H1 (cell line): ENCODE data around the gene TANC1. TPM values are rescaled to one million over a fixed set of nuclear protein-coding genes. Genes with fewer than 3 reads are reported as not detected.

ENCODE experiments used
- CTCF ChIA-PET: fragments of 300-600 bp; sonication (Branson Sonifier 250); formaldehyde crosslinking; loops from one replicate; lab custom pipeline; 2021; ENCODE audit not compliant: partially characterized antibody; lab: Charles Lee
- POLR2A ChIA-PET: fragments of 300-600 bp; sonication (Branson Sonifier 250); formaldehyde crosslinking; loops from one replicate; lab custom pipeline; 2021; ENCODE audit warnings: inconsistent platforms; ENCODE audit not compliant: partially characterized antibody; lab: Charles Lee
- DNase-seq, 2 experiments: peaks; one replicate each; pipeline versions ENCODE4 v3.0.0 to v3.0.0-alpha.2; 2010 to 2022; ENCODE audit warnings: low spot score in 2 of 2, low read depth in 1 of 2, mixed read lengths in 1 of 2
- FAIRE-seq: peaks from 2 replicates; lab custom pipeline; 2011; peaks lifted over from hg19 to GRCh38; lab: Jason Lieb, UNC
- H2AFZ ChIP-seq: 2 replicates; pipeline ENCODE4 v1.8.1; 2012; ENCODE audit warnings: low read length, inconsistent platforms
- H2AK5ac ChIP-seq: 2 replicates; pipeline ENCODE4 v1.6.1; 2013; ENCODE audit warnings: low read depth, low read length
- H2BK120ac ChIP-seq: replicated peaks from 2 replicates; pipeline ENCODE3; 2013; ENCODE audit warnings: low read depth, low read length, inconsistent platforms
- H2BK12ac ChIP-seq: 2 replicates; pipeline ENCODE4 v1.6.1; 2013; ENCODE audit warnings: low read depth, low read length
- H2BK15ac ChIP-seq: 2 replicates; pipeline ENCODE4 v1.6.1; 2013; ENCODE audit warnings: low read length
- H2BK20ac ChIP-seq: 2 replicates; pipeline ENCODE4 v1.6.1; 2013; ENCODE audit warnings: low read length
- H2BK5ac ChIP-seq: 2 replicates; pipeline ENCODE4 v1.6.1; 2013; ENCODE audit warnings: low read depth, low read length
- H3K14ac ChIP-seq: 2 replicates; pipeline ENCODE4 v1.6.1; 2013; ENCODE audit warnings: inconsistent platforms; ENCODE audit not compliant: insufficient read length
- H3K18ac ChIP-seq: 2 replicates; pipeline ENCODE4 v1.6.1; 2013; ENCODE audit warnings: low read length; ENCODE audit errors: extremely low read depth
- H3K23ac ChIP-seq: 2 replicates; pipeline ENCODE4 v1.6.1; 2013; ENCODE audit warnings: inconsistent platforms; ENCODE audit not compliant: insufficient read length
- H3K23me2 ChIP-seq: 2 replicates; pipeline ENCODE4 v1.6.1; 2013; ENCODE audit warnings: low read depth, low read length
- H3K27ac ChIP-seq: 2 replicates; pipeline ENCODE4 v1.6.1; 2011; ENCODE audit warnings: low read depth, low read length, inconsistent platforms
- H3K27me3 ChIP-seq, 4 experiments: replicated peaks in 1 of 4; 1 replicate in 1 of 4; 2 replicates in 3 of 4; pipeline versions ENCODE4 v1.6.1 to v1.8.1; 2011 to 2013; ENCODE audit warnings: low read length in 3 of 4, mild to moderate bottlenecking in 3 of 4, inconsistent platforms in 2 of 4, mixed read lengths in 2 of 4, moderate library complexity in 1 of 4; ENCODE audit not compliant: control insufficient read depth in 3 of 4, insufficient read depth in 3 of 4; ENCODE audit errors: extremely low read depth in 1 of 4
- H3K36me3 ChIP-seq, 4 experiments: 2 replicates each; pipeline versions ENCODE4 v1.6.1 to v1.8.1; 2011 to 2013; ENCODE audit warnings: mild to moderate bottlenecking in 4 of 4, low read length in 3 of 4, moderate library complexity in 2 of 4, control low read depth in 1 of 4, inconsistent platforms in 1 of 4; ENCODE audit not compliant: insufficient read depth in 4 of 4, control insufficient read depth in 2 of 4
- H3K4ac ChIP-seq: replicated peaks from 2 replicates; pipeline ENCODE3; 2013; ENCODE audit warnings: low read length, low read depth, mixed read lengths, inconsistent platforms; ENCODE audit not compliant: insufficient read length
- H3K4me1 ChIP-seq, 4 experiments: replicated peaks in 1 of 4; 1 replicate in 1 of 4; 2 replicates in 3 of 4; pipeline versions ENCODE4 v1.6.1 to v1.8.1; 2011 to 2013; ENCODE audit warnings: low read length in 3 of 4, inconsistent platforms in 2 of 4, mixed read lengths in 1 of 4; ENCODE audit not compliant: insufficient read depth in 4 of 4, control insufficient read depth in 3 of 4
- H3K4me2 ChIP-seq, 2 experiments: 2 replicates each; pipeline versions ENCODE4 v1.6.1 to v1.8.1; 2011 to 2013; ENCODE audit warnings: low read depth in 2 of 2, low read length in 2 of 2, control low read depth in 1 of 2, inconsistent platforms in 1 of 2, mild to moderate bottlenecking in 1 of 2; ENCODE audit not compliant: insufficient read depth in 1 of 2
- H3K4me3 ChIP-seq, 4 experiments: fragments of 200-600, 300-600 bp in 1 of 4; sonication (generic), shearing (Covaris generic), sonication (Bioruptor Twin) in 1 of 4; 2 replicates each; pipeline versions ENCODE4 v1.5.1 to v1.8.1; 2011 to 2016; ENCODE audit warnings: low read length in 4 of 4, low read depth in 3 of 4, control low read depth in 2 of 4, inconsistent platforms in 2 of 4, mild to moderate bottlenecking in 2 of 4, mixed read lengths in 1 of 4, moderate library complexity in 1 of 4; ENCODE audit not compliant: insufficient read depth in 2 of 4; ENCODE audit errors: extremely low read depth in 1 of 4
- H3K56ac ChIP-seq: replicated peaks from 2 replicates; pipeline ENCODE3; 2013; ENCODE audit warnings: low read depth, mild to moderate bottlenecking, mixed read lengths, low read length, inconsistent platforms; ENCODE audit not compliant: insufficient read length
- H3K79me1 ChIP-seq: 2 replicates; pipeline ENCODE4 v1.6.1; 2013; ENCODE audit warnings: low read depth, low read length, control low read depth
- H3K79me2 ChIP-seq, 2 experiments: 2 replicates each; pipeline versions ENCODE4 v1.6.1 to v1.8.1; 2012 to 2013; ENCODE audit warnings: low read length in 2 of 2, mild to moderate bottlenecking in 2 of 2, inconsistent platforms in 1 of 2; ENCODE audit not compliant: insufficient read depth in 2 of 2, control insufficient read depth in 1 of 2
- H3K9ac ChIP-seq, 4 experiments: replicated peaks in 1 of 4; 1 replicate in 1 of 4; 2 replicates in 3 of 4; pipeline versions ENCODE4 v1.6.1 to v1.8.1; 2011 to 2013; ENCODE audit warnings: low read depth in 3 of 4, low read length in 3 of 4, control low read depth in 2 of 4, mild to moderate bottlenecking in 2 of 4, moderate library complexity in 2 of 4, inconsistent platforms in 1 of 4; ENCODE audit errors: extremely low read depth in 1 of 4
- H3K9me3 ChIP-seq, 2 experiments: 2 replicates each; pipeline versions ENCODE4 v1.6.1 to v1.8.1; 2012 to 2013; ENCODE audit warnings: mild to moderate bottlenecking in 2 of 2, moderate library complexity in 2 of 2, control low read depth in 1 of 2, inconsistent platforms in 1 of 2, low read depth in 1 of 2, low read length in 1 of 2, mixed read lengths in 1 of 2; ENCODE audit not compliant: insufficient read depth in 2 of 2
- H4K20me1 ChIP-seq, 2 experiments: replicated peaks in 1 of 2; 2 replicates each; pipeline versions ENCODE3 to v1.8.1; 2011 to 2013; ENCODE audit warnings: inconsistent platforms in 2 of 2, low read length in 2 of 2, mild to moderate bottlenecking in 1 of 2; ENCODE audit not compliant: insufficient read depth in 2 of 2, control insufficient read depth in 1 of 2
- H4K5ac ChIP-seq: 2 replicates; pipeline ENCODE4 v1.6.1; 2013; ENCODE audit warnings: low read length, low read depth, mixed read lengths, inconsistent platforms; ENCODE audit not compliant: insufficient read length
- H4K8ac ChIP-seq: 2 replicates; pipeline ENCODE4 v1.8.0; 2013; ENCODE audit warnings: mild to moderate bottlenecking, moderate library complexity, low read length, inconsistent platforms; ENCODE audit not compliant: insufficient read depth; ENCODE audit errors: extremely low read depth
- H4K91ac ChIP-seq: replicated peaks from 2 replicates; pipeline ENCODE3; 2013; ENCODE audit warnings: low read length, mixed read lengths, inconsistent platforms; ENCODE audit not compliant: insufficient read length
- CTCF ChIP-seq, 3 experiments: IDR thresholded peaks; 1 replicate in 2 of 3; 2 replicates in 1 of 3; pipeline versions ENCODE4 v1.5.1 to v1.6.1; 2011; ENCODE audit warnings: low read length in 3 of 3, mild to moderate bottlenecking in 3 of 3, inconsistent platforms in 2 of 3, low read depth in 1 of 3, moderate library complexity in 1 of 3; ENCODE audit not compliant: insufficient read depth in 1 of 3; ENCODE audit errors: control extremely low read depth in 1 of 3
- KDM1A ChIP-seq: fragments of 200-600, 300-600 bp; sonication (generic); IDR thresholded peaks from 2 replicates; pipeline ENCODE4 v1.7.1; 2016; ENCODE audit warnings: mild to moderate bottlenecking, low read length, borderline replicate concordance
- WGBS, 2 experiments: shearing (Covaris generic) in 1 of 2; methylation state at CpG; one replicate each; pipeline versions ENCODE4 v1.1.6 to v1.1.7; 2013 to 2015; ENCODE audit warnings: low lambda C conversion rate in 2 of 2, mixed read lengths in 2 of 2, inconsistent platforms in 1 of 2, low coverage in 1 of 2, missing lambda C conversion rate in 1 of 2; ENCODE audit not compliant: insufficient replicate concordance in 2 of 2, insufficient coverage in 1 of 2, insufficient read length in 1 of 2; ENCODE audit errors: extremely low coverage in 1 of 2, missing lambda C conversion rate in 1 of 2; 5-methylcytosine and 5-hydroxymethylcytosine counted together
- polyA plus RNA-seq, 7 experiments: library from polyadenylated mRNA; depleted of rRNA in 3 of 7; stranded (reverse) in 5 of 7; unstranded in 2 of 7; fragments of >200 nt in 5 of 7; fragments of 200-250 nt in 2 of 7; gene quantifications; 1 replicate in 5 of 7; 2 replicates in 1 of 7; 4 replicates in 1 of 7; pipeline versions ENCODE4 v1.2.1 to v1.2.3, GENCODE V29; 2011 to 2013; ENCODE audit warnings: missing spikeins in 2 of 7, mixed read lengths in 2 of 7
- total RNA-seq: library from RNA; stranded (reverse); fragmentation: NEBNext Ultra II Directional; extraction: Animal tissue kit (Norgen Biotek cat#: 25700); gene quantifications from 2 replicates; pipeline ENCODE4 v1.2.1, GENCODE V29; 2021

Gene TANC1
- total and polyA plus RNA-seq, 2 of the 8 experiments (the other 6 are each of a cell fraction or from before 2014, with no cell fraction given) = 4.1 to 7.6 TPM

DNA sequence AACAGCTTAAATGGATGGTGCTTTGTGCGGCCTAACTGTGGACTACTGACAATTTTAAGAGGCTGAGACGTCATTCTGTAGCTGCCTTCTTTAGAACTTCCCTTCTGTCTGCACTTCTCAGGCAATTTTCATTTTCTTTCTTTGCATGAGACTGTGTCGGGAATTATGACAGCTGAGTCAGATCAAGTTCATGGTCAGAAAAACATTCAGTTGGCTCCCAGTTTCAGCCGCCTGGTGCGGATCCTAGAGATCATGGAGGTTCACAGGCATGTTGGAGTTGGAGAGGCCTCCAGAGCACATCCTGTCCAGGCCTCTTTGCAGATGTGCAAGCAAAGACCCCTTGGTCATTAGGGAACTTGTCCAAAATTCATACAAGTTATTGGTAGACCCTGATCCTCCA lies 135.0 kb downstream of the TANC1 start:
- no peak overlapping the region for H3K4ac ChIP-seq
- FAIRE-seq = no peak

More for the DNA sequence above, 135.0 kb downstream of the TANC1 start:
- Histone ChIP-seq H3K79me1 (no peaks in the 10 kb centered on the region), H4K5ac (no peak overlapping the region), H2BK15ac (no peak overlapping the region), H3K56ac (no peak overlapping the region), H3K23ac (no peak overlapping the region), H3K9ac (no peak overlapping the region), H2BK5ac (no peak overlapping the region), H3K27ac (no peak overlapping the region), H2BK120ac (no peak overlapping the region), H3K4me3 (no peak overlapping the region), H2BK12ac (no peak overlapping the region), H2BK20ac (no peak overlapping the region), H3K9me3 (no peaks in the 10 kb centered on the region), H3K14ac (no peak overlapping the region), H3K36me3 (no peaks in the 10 kb centered on the region), H2AFZ (no peak overlapping the region), H3K4me1 (no peaks in the 10 kb centered on the region), H3K23me2 (no peaks in the 10 kb centered on the region), H4K8ac (no peak overlapping the region), H3K27me3 (no peaks in the 10 kb centered on the region), H3K79me2 (no peaks in the 10 kb centered on the region), H4K91ac (no peak overlapping the region), H4K20me1 (no peaks in the 10 kb centered on the region), H2AK5ac (no peak overlapping the region), H3K4me2 (no peak overlapping the region), H3K18ac (no peak overlapping the region)
- CTCF ChIA-PET = no interaction called here
- no peak for DNase-seq
- POLR2A ChIA-PET = no interaction called here
- WGBS, 2 experiments = no CpG with 5 or more reads among the region's 5 CpGs
- TF ChIP-seq KDM1A (no peak), CTCF (IDR thresholded peaks at IDR 0.05; ENCODE audit: control extremely low read depth in 1 of 3, insufficient read depth in 1 of 3, low read depth in 1 of 3, low read length in 3 of 3) (no peak)
